ENCODE data around the gene COMMD6.

DNA sequence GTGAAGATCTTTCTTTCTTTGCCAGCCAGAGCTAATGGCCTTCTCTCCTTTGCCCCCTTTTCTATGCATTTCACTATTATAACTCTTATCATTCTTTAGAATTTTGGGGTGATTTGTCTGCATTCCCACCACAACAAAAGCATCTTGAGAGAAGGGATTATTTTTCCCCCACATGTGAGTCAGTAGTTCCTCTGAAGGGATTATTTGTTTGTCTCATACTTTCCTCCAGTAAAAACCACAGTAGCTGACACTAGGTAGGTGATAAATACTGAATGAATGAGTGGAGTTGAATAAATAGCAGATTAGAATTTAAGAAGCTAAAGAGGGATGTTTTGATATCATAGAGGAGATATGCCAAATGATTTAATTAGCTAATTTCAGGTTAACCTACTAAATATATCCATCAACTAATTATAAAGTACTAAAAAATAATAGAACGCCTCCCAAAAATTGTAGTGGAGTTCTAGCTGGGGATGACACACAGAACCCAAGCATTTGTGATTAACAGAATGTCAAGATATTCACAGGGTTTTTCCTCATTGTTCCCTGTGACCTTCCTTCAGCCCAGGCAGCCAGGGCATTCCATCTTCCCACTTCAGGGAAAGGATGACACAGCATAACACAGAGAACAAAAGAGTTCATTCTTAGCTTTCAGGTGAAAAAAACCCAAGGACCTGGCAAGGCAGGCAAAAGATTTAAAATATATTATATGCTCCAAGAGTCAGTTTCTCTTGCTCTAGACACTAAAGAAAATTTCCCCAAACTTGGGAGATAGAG, 52.2 kb downstream of the COMMD6 start:
- TF ChIP-seq, protein P1, sequence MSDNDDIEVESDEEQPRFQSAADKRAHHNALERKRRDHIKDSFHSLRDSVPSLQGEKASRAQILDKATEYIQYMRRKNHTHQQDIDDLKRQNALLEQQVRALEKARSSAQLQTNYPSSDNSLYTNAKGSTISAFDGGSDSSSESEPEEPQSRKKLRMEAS (IDR thresholded peaks at IDR 0.05; ENCODE audit: insufficient read depth, insufficient read length): no peak
- no peak for TF ChIP-seq CTCF (IDR thresholded peaks at IDR 0.05; ENCODE audit: extremely low read depth in 1 of 2, insufficient read depth in 1 of 2, low read depth in 1 of 2, low read length in 2 of 2)
- no peak for TF ChIP-seq POLR2A (IDR thresholded peaks at IDR 0.05; ENCODE audit: low read depth, low read length)
